Measurements from ENCODE around the gene KCNJ15. TPM values are rescaled to one million over a fixed set of nuclear protein-coding genes. Genes with fewer than 3 reads are reported as not detected.
A peak's percentile ranks its signal among the peaks of the same experiment; 100 is the strongest.

The KCNJ15 gene
- total RNA-seq, 1 donor from 2014 or later: 2.2 TPM

DNA sequence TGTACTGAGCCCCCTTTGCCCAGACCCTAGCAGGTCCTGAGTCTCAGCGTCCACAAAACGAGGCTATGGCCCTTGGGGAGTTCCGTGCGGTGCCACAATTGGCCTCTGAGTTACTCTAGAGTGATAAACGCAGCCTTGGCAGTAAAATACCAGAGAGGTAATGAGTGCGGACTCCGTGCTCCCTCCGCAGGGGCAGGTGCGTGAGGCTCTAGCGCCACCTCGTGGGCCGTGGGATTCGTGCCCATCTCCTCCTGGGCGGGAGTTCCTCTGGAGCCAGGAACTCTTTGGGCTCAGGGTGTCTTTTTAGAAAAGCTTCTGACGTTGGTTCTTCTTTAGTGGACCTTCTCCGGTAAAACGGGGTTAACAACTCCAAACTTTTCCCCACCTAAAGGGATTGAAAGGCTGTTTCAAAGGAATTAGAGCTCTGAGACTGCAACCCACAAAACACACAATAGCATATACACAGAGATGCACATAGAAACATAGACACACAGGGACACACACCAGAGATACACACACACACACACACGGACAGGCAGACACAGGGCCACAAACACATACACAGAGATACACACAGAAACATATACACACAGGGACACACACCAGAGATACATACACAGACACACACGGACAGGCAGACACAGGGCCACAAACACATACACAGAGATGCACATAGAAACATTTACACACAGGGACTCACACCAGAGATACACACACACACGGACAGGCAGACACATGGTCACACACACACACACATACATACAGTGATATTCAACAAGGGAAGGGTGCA is 99.4 kb downstream of the KCNJ15 start:
- H3K9me3 Mint-ChIP-seq (ENCODE audit: unreplicated experiment): peaks cover 6% of the 10 kb centered on the region
- Histone ChIP-seq H3K27me3 (ENCODE audit: insufficient read depth, low read length) (peaks cover 4% of the 10 kb centered on the region), H3K79me2 (ENCODE audit: insufficient read depth, low read length) (no peaks in the 10 kb centered on the region), H3K4me2 (ENCODE audit: low read length) (no peak overlapping the region), H2AFZ (ENCODE audit: low read depth, low read length) (no peak overlapping the region), H3K36me3 (ENCODE audit: insufficient read depth, low read length) (no peaks in the 10 kb centered on the region), H3K9me3 (ENCODE audit: insufficient read depth, low read depth, low read length) (no peaks in the 10 kb centered on the region), H3K9ac (ENCODE audit: low read length) (no peak overlapping the region), H3K27ac (ENCODE audit: low read depth, low read length) (no peak overlapping the region), H3K4me1 (ENCODE audit: insufficient read depth, low read length) (peaks cover 17% of the 10 kb centered on the region), H3K4me3 (ENCODE audit: insufficient read depth, low read depth, low read length) (no peak overlapping the region), H4K20me1 (ENCODE audit: insufficient read depth, low read length) (no peaks in the 10 kb centered on the region)
- H3K36me3 Mint-ChIP-seq (ENCODE audit: low read depth, unreplicated experiment): no peaks in the 10 kb centered on the region
- no peak overlapping the region for H3K4me3 Mint-ChIP-seq (ENCODE audit: unreplicated experiment)
- peaks cover 16% of the 10 kb centered on the region for H3K4me1 Mint-ChIP-seq (ENCODE audit: low read depth, unreplicated experiment)
- H3K27ac Mint-ChIP-seq (ENCODE audit: unreplicated experiment): peak overlapping the region; percentile 4
- TF ChIP-seq EZH2 (IDR thresholded peaks at IDR 0.05; ENCODE audit: insufficient read depth, low read length) (no peak), CTCF (IDR thresholded peaks at IDR 0.05; ENCODE audit: insufficient read depth, low read depth, low read length) (peak; percentile 92)
- FAIRE-seq: no peak
- peak; percentile 47 for DNase-seq (ENCODE audit: low read depth)
- H3K27me3 Mint-ChIP-seq (ENCODE audit: low read depth, unreplicated experiment): peaks cover 17% of the 10 kb centered on the region

Other genes with a start within 250 kb of the KCNJ15 start
- 0.84 and 1.9 TPM in 2 replicates for gene ERG, start 241.5 kb downstream of the KCNJ15 start, total RNA-seq

Measured in astrocyte (in vitro differentiated cells and primary cell).